Islet precursor cell (in vitro differentiated cells): ENCODE data around the gene ACE2.

Source experiments
- DNase-seq: peaks from one replicate; pipeline ENCODE4 v3.0.0-alpha.2; 2018

The ACE2 gene

DNA sequence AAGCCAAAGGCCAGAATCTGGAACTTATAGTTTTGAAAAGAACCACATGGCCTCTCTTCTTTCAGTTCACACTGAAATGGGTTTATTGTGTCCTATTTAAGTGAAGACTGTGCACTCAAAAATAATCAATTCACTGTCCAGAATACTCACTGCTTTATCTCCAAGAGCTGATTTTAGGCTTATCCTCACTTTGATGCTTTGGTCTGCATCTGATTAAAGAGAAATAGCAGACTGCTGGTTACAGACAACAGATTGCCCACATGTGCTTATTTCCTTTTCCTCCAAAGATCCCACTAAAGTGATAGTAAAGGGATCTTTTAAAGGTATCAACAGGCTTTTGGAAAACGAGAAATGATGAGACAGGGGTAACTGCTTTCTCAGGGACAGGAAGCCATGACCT lies 30.6 kb downstream of the ACE2 start:
- no peak for DNase-seq

DNA sequence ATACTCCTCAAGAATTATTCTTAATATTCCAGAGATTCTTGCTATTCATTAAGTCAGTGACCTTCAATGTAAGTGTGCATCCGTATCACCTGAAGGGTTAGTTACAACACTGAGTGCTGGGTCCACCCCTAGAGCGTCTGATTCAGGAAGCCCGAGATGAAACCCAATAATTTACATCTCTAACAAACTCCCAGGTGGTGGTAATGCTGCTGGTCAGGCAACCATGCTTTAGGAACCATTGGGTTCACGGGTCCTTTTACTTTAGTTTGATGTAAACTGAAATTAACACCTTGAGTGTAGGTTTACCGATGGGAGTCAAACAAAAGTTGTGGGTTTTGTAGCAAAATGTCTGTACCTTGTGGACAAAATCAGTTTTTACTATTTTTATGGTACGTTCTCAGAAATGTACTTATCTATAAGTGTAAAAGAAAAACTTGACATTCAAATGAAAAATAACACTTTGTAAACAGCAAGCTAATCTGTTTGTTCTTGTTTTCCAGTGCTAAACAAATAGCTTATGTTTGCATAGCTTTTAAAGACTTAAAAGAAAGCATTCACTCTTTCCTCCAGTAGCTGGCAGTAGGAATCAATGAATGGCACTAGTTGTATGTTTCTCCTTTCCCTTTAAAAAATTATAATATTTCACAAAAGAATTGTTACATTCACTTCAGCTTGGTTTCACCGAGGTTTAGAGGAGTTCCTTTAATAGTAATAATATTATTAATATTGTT lies 32.7 kb downstream of the ACE2 start:
- no peak for DNase-seq

DNA sequence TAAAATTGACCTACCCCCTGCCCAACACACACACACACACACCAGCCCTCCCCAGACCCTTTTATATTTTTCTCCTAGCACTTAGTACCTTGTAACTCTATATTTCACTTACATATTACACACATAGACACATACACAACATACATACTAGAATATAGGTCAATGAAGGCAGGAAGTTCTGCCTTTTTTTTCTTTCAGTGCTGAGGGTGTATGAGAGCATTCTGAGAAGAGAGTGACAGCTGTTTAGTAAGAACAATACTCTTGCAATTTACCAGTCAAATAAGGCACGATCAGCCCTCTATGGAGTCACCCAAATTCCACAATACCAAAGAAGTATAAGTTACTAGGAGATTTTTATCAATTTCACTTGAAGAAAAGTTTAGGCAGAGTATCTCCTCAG lies 33.5 kb downstream of the ACE2 start:
- DNase-seq = no peak

DNA sequence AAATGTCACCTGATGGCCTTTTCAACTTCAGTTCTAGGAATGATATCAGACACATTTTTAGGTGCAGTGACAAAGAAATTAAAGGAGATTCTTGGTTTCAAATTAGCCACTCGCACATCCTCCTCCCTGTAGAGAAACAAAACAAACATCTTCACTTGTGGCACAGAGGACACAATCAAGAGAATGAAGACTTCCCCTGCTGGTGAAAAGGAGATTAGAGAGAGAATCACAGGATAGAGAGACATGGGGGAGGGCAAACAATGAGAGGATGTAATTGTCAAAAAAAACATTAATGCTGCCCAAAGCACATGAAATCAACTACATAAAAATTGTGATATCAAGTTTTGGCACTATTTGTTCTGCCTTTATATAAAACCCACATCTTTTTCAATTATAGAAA lies 34.5 kb downstream of the ACE2 start:
- DNase-seq = no peak

DNA sequence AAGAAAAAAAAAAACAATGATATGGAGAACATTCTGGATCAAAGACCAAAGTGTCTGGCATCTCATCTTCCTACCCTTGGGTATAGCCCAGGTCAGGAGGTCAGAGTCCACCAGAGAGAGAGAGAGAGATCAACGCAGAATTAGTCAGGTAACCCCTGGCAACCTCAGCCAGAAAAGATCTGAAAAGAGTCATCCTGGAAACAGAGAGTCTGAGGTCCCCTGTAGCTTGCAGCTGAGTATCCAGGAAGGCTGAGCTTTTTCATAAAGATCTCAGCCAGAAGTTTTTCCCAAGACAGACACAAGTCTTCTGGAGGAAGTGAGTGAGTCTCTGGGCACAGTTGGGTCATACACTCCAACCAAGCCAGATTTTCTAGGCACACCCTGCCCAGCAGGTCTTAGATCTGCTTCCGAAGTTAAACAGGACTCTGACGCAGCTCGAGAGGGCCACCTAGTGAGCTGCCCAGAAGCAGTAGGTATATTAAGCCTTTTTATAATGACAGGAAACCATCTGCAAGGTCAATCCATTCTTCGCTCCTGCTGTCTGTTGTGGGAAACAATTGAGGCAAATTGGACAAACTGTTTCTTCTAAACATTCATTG lies 35.7 kb downstream of the ACE2 start:
- DNase-seq = peak; percentile 85

DNA sequence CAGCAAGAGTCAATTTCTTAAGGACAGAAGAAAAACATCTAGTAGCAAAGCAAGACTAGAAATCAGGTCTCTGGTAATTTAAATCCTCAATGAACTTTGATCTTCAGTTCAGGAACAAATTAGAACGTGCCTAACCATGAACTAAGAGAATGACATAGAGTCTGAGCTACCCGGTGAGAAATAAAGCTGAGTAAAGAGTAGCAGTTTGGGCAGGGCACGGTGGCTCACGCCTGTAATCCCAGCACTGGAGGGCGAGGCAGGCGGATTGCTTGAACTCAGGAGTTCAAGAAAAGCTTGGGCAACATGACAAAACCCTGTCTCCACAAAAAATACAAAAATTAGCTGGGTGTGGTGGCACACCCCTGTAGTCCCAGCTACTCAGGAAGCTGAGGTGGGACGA lies 37.7 kb downstream of the ACE2 start:
- DNase-seq = no peak

GRCh38 chrX:15560924-15561323 lies 39.8 kb downstream of the ACE2 start:
- no peak for DNase-seq

GRCh38 chrX:15559227-15559626 lies 41.5 kb downstream of the ACE2 start:
- no peak for DNase-seq

- DNase-seq = no peak
These were observed 51.4 kb downstream of the ACE2 start for GRCh38 chrX:15549189-15550012.

DNA sequence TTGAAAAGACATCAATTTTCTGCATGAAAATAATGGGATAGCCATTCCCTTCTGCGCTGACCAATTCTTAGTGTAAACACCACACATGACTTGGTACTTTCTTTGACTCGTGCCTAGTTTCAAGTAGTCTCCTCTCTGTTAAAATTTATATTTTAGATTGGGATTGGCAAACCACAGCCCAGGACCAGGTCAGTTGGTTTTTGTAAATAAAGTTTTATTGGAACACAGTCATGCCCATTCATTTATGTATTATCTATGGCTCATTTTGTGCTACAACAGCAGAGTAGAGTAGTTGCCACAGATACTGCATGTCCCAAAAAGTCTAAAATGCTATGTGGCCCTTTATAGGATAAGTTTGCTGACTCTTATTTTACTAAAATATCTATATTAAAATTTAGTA lies 53.4 kb downstream of the ACE2 start:
- DNase-seq = no peak

- no peak for DNase-seq
These were observed 54.0 kb downstream of the ACE2 start for GRCh38 chrX:15546745-15547144.

GRCh38 chrX:15530318-15530717 lies 70.4 kb downstream of the ACE2 start:
- DNase-seq = no peak

- no peak for DNase-seq
These were observed 71.6 kb downstream of the ACE2 start for GRCh38 chrX:15529165-15529564.

DNA sequence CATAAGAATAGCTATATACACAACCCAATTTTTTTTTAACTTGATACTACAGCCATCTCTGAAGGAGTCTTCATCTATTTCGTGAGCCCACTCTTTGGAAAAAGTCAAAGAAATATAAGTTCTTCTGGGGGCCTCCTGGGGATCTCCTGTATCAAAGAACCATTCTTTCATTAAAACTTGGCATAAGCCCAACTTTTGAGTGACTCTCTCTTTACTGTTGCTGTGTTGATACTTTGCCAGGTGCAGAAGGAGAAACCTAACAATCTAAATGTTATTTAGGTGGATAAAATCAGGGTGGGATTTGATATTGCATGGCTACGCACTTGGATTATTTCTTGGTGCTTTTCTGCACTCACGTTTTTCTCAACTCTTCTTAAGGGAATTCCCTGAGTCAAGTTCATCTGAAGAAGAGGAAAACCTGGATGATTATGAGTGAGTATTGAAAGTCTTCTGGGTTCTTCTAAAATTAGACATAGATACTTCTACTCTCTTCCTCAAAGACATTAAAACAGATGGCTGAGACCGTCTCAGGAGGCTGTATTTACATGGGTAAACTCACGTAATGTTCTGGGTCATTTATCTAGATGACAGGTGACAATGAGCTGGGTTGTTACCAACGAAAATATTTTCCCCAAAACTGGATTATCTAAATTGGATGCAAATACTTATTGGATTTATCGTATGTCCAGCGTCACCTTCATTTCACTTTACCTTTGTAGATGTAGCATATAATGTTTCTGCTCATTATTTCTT lies 74.9 kb downstream of the ACE2 start:
- no peak for DNase-seq

DNA sequence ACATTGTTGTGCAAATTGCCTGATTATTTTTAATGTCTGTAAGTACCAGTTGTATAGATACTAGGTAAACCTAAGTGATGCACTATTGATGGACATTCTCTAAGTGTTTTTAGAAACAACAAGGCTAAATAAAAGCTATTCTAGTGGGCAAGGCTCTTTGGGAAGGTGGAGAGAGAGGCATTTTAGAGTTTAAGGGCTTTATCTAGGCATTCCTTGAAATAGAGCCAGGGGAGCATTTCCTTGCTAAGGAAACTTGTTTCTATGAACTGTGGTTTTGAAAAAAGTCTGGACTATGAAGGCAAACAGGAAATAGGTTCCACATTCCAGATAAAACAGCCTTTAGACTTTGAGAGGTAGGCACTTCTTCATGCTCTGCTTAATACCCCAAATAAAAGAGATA lies 76.3 kb downstream of the ACE2 start:
- DNase-seq = no peak

DNA sequence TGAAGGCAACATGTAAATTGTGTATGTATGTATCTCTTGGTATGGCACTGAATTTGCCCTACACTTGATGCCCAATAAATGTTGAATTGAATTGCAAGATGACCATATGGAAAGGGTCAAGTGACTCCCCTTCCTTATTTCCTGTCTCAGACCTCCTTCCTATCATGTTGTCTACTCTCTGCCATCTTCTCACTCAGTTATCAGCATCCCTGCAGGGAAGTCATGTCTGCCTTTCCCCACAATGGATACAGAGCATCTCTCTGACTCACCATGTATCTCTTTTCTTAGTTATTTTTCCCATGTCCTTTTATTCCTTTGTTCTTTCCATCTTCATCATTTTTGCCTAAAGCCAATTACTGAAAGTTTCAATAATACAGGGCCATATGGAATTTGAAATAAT lies 77.7 kb downstream of the ACE2 start:
- DNase-seq = no peak

DNA sequence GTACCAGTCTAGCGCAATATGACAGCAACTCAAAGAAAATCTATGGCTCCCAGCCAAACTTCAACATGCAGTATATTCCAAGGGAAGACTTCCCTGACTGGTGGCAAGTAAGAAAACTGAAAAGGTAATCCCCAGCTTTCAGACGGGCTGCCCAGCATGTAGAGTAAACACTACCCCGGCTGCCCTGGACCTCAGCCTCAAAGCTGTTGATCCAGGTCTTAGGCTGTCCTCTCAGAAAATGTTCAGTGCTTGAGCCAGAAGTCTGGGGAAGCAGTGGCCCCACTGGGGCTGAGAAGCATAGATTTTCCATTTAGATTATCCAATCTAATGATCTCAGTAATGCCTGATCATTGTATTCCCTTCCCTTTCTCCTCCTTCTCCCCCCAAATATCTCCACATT lies 78.3 kb downstream of the ACE2 start:
- no peak for DNase-seq

- DNase-seq = no peak
These were observed 84.8 kb downstream of the ACE2 start for GRCh38 chrX:15515931-15516330.

DNA sequence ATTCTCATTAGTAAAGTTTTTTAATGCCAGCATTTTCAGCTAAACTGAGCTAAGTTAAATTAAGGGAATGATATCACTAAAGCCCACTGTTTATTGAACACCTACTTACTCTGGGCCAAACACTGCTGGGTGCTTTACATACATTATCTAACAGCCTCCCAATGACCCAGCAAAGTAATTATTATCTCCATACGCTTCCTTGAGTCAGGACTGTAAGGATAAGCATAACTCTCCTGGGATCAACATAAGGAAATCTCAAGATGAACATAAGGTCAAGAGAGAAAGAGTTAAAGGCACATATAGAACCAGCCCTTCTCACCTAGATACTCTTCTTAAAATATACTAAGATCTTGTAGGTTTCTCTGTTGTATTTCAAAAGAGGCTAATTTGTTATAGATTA lies 86.5 kb downstream of the ACE2 start:
- no peak for DNase-seq

GRCh38 chrX:15512401-15512965 lies 88.3 kb downstream of the ACE2 start:
- DNase-seq = no peak

GRCh38 chrX:15511563-15511962 lies 89.2 kb downstream of the ACE2 start:
- DNase-seq = peak; percentile 75
